Osteoblast (primary cell): ENCODE results near the gene ATF7IP2. TPM values are rescaled to one million over a fixed set of nuclear protein-coding genes. Genes with fewer than 3 reads are reported as not detected.
"Not testable (repeated sequence)": the region's sequence is repeated elsewhere in the genome, so short reads cannot be mapped to it uniquely, and the experiment has no call there.

ENCODE experiments used
- DNase-seq: peaks from one replicate; pipeline ENCODE4 v3.0.0; 2011; ENCODE audit warnings: low spot score, mixed read lengths; ENCODE audit not compliant: insufficient read length; ENCODE audit errors: missing footprints
- H2AFZ ChIP-seq: 2 replicates; pipeline ENCODE4 v1.6.0; 2011; ENCODE audit warnings: mild to moderate bottlenecking, low read length
- H3K27ac ChIP-seq: 2 replicates; pipeline ENCODE4 v1.5.1; 2011; ENCODE audit warnings: mild to moderate bottlenecking, low read depth, low read length, moderate library complexity
- H3K27me3 ChIP-seq: 2 replicates; pipeline ENCODE4 v1.6.0; 2012; ENCODE audit warnings: mild to moderate bottlenecking, control low read depth, inconsistent platforms, low read length, moderate library complexity; ENCODE audit not compliant: insufficient read depth
- H3K36me3 ChIP-seq: 2 replicates; pipeline ENCODE4 v1.5.1; 2011; ENCODE audit warnings: mild to moderate bottlenecking, low read length, control low read depth, moderate library complexity; ENCODE audit not compliant: insufficient read depth
- H3K4me1 ChIP-seq: 2 replicates; pipeline ENCODE4 v1.5.1; 2011; ENCODE audit warnings: mild to moderate bottlenecking, low read length, control low read depth, moderate library complexity; ENCODE audit not compliant: insufficient read depth
- H3K4me2 ChIP-seq: 2 replicates; pipeline ENCODE4 v1.6.0; 2011; ENCODE audit warnings: mild to moderate bottlenecking, low read length; ENCODE audit not compliant: insufficient read depth
- H3K4me3 ChIP-seq: fragments of 200-600 bp; sonication (generic); 3 replicates; pipeline ENCODE4 v1.5.1; 2012; ENCODE audit warnings: mild to moderate bottlenecking, low read length, inconsistent platforms; ENCODE audit not compliant: insufficient read depth
- H3K79me2 ChIP-seq: 2 replicates; pipeline ENCODE4 v1.6.0; 2012; ENCODE audit warnings: mild to moderate bottlenecking, low read length, control low read depth, inconsistent platforms; ENCODE audit not compliant: insufficient read depth
- H3K9me3 ChIP-seq: 2 replicates; pipeline ENCODE4 v1.5.1; 2011; ENCODE audit warnings: low read depth, low read length, control low read depth
- H4K20me1 ChIP-seq: 2 replicates; pipeline ENCODE4 v1.6.0; 2012; ENCODE audit warnings: mild to moderate bottlenecking, low read length, control low read depth; ENCODE audit not compliant: insufficient read depth
- total RNA-seq: library from RNA; depleted of rRNA; stranded (reverse); fragments of >200 nt; gene quantifications from 2 replicates; pipeline ENCODE4 v1.2.3, GENCODE V29; 2012
- TF ChIP-seq, protein P1 (sequence below): IDR thresholded peaks from 2 replicates; pipeline ENCODE4 v1.5.1; 2011; ENCODE audit warnings: mild to moderate bottlenecking, low read depth, low read length, moderate library complexity; ENCODE audit errors: extremely low read depth

Gene ATF7IP2
- total RNA-seq, 1 donor: 8.0 TPM

GRCh38 chr16:10504404-10504885 lies 118.6 kb downstream of the ATF7IP2 start:
- no peaks in the 10 kb centered on the region for H3K27me3 ChIP-seq
- H3K79me2 ChIP-seq: no peaks in the 10 kb centered on the region
- no peaks in the 10 kb centered on the region for H4K20me1 ChIP-seq
- no peak overlapping the region for H3K27ac ChIP-seq
- no peaks in the 10 kb centered on the region for H3K9me3 ChIP-seq
- H3K4me3 ChIP-seq: no peak overlapping the region
- no peak overlapping the region for H2AFZ ChIP-seq
- no peak overlapping the region for H3K4me2 ChIP-seq
- TF ChIP-seq, protein P1, sequence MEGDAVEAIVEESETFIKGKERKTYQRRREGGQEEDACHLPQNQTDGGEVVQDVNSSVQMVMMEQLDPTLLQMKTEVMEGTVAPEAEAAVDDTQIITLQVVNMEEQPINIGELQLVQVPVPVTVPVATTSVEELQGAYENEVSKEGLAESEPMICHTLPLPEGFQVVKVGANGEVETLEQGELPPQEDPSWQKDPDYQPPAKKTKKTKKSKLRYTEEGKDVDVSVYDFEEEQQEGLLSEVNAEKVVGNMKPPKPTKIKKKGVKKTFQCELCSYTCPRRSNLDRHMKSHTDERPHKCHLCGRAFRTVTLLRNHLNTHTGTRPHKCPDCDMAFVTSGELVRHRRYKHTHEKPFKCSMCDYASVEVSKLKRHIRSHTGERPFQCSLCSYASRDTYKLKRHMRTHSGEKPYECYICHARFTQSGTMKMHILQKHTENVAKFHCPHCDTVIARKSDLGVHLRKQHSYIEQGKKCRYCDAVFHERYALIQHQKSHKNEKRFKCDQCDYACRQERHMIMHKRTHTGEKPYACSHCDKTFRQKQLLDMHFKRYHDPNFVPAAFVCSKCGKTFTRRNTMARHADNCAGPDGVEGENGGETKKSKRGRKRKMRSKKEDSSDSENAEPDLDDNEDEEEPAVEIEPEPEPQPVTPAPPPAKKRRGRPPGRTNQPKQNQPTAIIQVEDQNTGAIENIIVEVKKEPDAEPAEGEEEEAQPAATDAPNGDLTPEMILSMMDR: no peak
- H3K36me3 ChIP-seq: no peaks in the 10 kb centered on the region
- DNase-seq: no peak
- H3K4me1 ChIP-seq: no peaks in the 10 kb centered on the region

DNA sequence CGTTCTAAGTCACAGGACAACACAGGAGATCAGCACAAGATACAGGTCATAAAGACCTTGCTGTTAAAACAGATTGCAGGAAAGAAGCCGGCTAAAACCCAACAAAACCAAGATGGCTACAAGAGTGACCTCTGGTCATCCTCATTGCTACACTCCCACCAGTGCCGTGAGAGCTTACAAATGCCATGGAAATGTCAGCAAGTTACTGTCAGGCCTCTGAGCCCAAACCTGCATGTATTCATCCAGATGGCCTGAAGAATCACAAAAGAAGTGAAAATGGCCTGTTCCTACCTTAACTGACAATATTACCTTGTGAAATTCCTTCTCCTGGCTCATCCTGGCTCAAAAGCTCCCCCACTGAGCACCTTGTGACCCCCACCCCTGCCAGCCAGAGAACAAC lies 119.4 kb downstream of the ATF7IP2 start:
- H3K4me3 ChIP-seq, H3K27me3 ChIP-seq, H2AFZ ChIP-seq, H3K27ac ChIP-seq, H3K79me2 ChIP-seq, H3K4me1 ChIP-seq, H3K9me3 ChIP-seq, H3K4me2 ChIP-seq, H4K20me1 ChIP-seq, DNase-seq, H3K36me3 ChIP-seq: not testable (repeated sequence)

DNA sequence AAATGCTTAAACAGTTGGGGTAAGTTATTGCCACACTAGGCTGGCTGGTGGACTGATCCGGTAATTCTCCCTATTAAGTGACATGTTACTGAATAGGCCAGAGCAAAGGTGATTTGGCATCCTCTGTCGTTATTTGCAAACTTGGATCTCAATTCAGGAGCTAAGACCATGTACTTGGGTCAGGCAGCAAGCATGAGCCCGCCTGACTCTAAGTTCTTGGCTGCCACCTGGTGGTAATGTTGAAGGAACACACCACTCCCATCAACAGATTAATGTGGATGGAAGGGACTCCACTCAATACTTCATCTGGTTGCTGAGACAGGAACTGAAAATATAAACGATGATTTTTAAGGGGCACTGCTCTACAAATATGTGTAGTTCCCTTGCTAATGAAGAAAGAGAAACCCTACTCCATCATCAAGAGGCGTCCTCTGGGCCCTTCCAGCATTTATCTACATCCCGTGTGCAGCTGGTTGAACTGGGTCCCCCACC lies 123.7 kb downstream of the ATF7IP2 start:
- Histone ChIP-seq H4K20me1 (no peaks in the 10 kb centered on the region), H2AFZ (no peak overlapping the region), H3K4me1 (no peaks in the 10 kb centered on the region), H3K27me3 (no peaks in the 10 kb centered on the region), H3K4me3 (no peak overlapping the region), H3K9me3 (no peaks in the 10 kb centered on the region), H3K36me3 (no peaks in the 10 kb centered on the region), H3K27ac (no peak overlapping the region), H3K79me2 (no peaks in the 10 kb centered on the region), H3K4me2 (no peak overlapping the region)
- DNase-seq: peak; percentile 95
- TF ChIP-seq, protein P1: peak; percentile 87

DNA sequence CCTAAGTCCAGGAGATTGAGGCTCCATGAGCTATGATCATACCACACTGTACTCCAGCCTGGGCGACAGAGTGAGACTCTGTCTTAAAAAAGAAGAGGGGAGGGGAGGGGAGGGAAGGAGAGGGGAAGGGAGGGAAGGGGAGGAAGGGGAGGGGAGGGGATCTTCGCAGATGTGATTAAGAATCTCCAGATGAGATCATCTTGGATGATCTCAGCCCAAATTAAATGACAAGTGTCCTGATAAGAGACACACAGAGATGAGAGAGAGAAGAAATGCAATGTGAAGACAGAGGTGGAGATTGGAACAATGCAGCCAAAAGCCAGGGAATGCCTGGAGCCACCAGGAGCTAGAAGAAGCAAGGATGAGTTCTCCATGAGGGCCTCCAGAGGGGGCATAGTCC lies 124.4 kb downstream of the ATF7IP2 start:
- no peaks in the 10 kb centered on the region for H3K36me3 ChIP-seq
- H3K4me3 ChIP-seq: no peak overlapping the region
- no peaks in the 10 kb centered on the region for H3K79me2 ChIP-seq
- TF ChIP-seq, protein P1: no peak
- DNase-seq: no peak
- H2AFZ ChIP-seq: no peak overlapping the region
- no peak overlapping the region for H3K4me2 ChIP-seq
- no peak overlapping the region for H3K27ac ChIP-seq
- H3K27me3 ChIP-seq: no peaks in the 10 kb centered on the region
- no peaks in the 10 kb centered on the region for H3K9me3 ChIP-seq
- H4K20me1 ChIP-seq: no peaks in the 10 kb centered on the region
- H3K4me1 ChIP-seq: peaks cover 6% of the 10 kb centered on the region
